Keratinocyte (primary cell): ENCODE results near the gene PCK1. TPM values are rescaled to one million over a fixed set of nuclear protein-coding genes. Genes with fewer than 3 reads are reported as not detected.

ENCODE experiments used
- DNase-seq: peaks from one replicate; pipeline ENCODE4 v3.0.0-alpha.2; 2011; ENCODE audit warnings: low read depth, missing footprints, low spot score
- FAIRE-seq: peaks from 2 replicates; lab custom pipeline; 2011; peaks lifted over from hg19 to GRCh38; lab: Jason Lieb, UNC
- H2AFZ ChIP-seq: 2 replicates; pipeline ENCODE4 v1.6.0; 2012; ENCODE audit warnings: low read length, control low read depth, inconsistent platforms; ENCODE audit not compliant: control insufficient read depth
- H3K27ac ChIP-seq: 2 replicates; pipeline ENCODE4 v1.5.1; 2011; ENCODE audit warnings: low read length; ENCODE audit not compliant: control insufficient read depth, insufficient read depth
- H3K27me3 ChIP-seq: 3 replicates; pipeline ENCODE4 v1.6.0; 2011; ENCODE audit warnings: low read length; ENCODE audit not compliant: control insufficient read depth, insufficient read depth; ENCODE audit errors: extremely low read depth
- H3K36me3 ChIP-seq, 2 experiments: 2 replicates in 1 of 2; 3 replicates in 1 of 2; pipeline ENCODE4 v1.5.1; 2011; ENCODE audit warnings: low read length in 2 of 2, mild to moderate bottlenecking in 1 of 2; ENCODE audit not compliant: control insufficient read depth in 2 of 2, insufficient read depth in 2 of 2; ENCODE audit errors: extremely low read depth in 1 of 2
- H3K4me1 ChIP-seq: 3 replicates; pipeline ENCODE4 v1.5.1; 2011; ENCODE audit warnings: low read length; ENCODE audit not compliant: control insufficient read depth, insufficient read depth; ENCODE audit errors: extremely low read depth
- H3K4me2 ChIP-seq: 3 replicates; pipeline ENCODE4 v1.6.0; 2011; ENCODE audit warnings: low read depth, low read length; ENCODE audit not compliant: control insufficient read depth, insufficient read depth; ENCODE audit errors: extremely low read depth
- H3K4me3 ChIP-seq, 3 experiments: fragments of 200-600 bp in 1 of 3; sonication (generic) in 1 of 3; 2 replicates in 2 of 3; 3 replicates in 1 of 3; pipeline ENCODE4 v1.5.1; 2011 to 2016; ENCODE audit warnings: low read length in 3 of 3, mild to moderate bottlenecking in 3 of 3, control low read depth in 2 of 3, inconsistent platforms in 1 of 3, low read depth in 1 of 3, mixed read lengths in 1 of 3, mixed run types in 1 of 3, moderate library complexity in 1 of 3; ENCODE audit not compliant: control insufficient read depth in 2 of 3, insufficient read depth in 2 of 3; ENCODE audit errors: extremely low read depth in 1 of 3
- H3K79me2 ChIP-seq: 2 replicates; pipeline ENCODE4 v1.6.0; 2012; ENCODE audit warnings: low read length; ENCODE audit not compliant: control insufficient read depth, insufficient read depth
- H3K9ac ChIP-seq: 3 replicates; pipeline ENCODE4 v1.6.0; 2011; ENCODE audit warnings: low read length; ENCODE audit not compliant: control insufficient read depth, insufficient read depth; ENCODE audit errors: extremely low read depth
- H3K9me1 ChIP-seq: 3 replicates; pipeline ENCODE4 v1.6.0; 2011; ENCODE audit warnings: low read length; ENCODE audit not compliant: control insufficient read depth, insufficient read depth; ENCODE audit errors: extremely low read depth
- H3K9me3 ChIP-seq: 2 replicates; pipeline ENCODE4 v1.5.1; 2012; ENCODE audit warnings: low read depth, low read length; ENCODE audit not compliant: control insufficient read depth
- H4K20me1 ChIP-seq: 3 replicates; pipeline ENCODE4 v1.6.0; 2011; ENCODE audit warnings: low read length; ENCODE audit not compliant: control insufficient read depth, insufficient read depth; ENCODE audit errors: extremely low read depth
- EZH2 ChIP-seq: IDR thresholded peaks from one replicate; pipeline ENCODE4 v1.6.1; 2012; ENCODE audit warnings: inconsistent platforms, mild to moderate bottlenecking, low read length, moderate library complexity
- dilution Hi-C: fragments of 300-500 bp; cut with MboI; formaldehyde crosslinking; loops from one replicate; pipeline ENCODE4 v1.7.0; 2020; ENCODE audit warnings: low sequenced_read_pairs; ENCODE audit not compliant: extremely low pct_ligation_motif_present
- polyA plus RNA-seq, 5 experiments: library from polyadenylated mRNA; depleted of rRNA in 3 of 5; stranded (reverse) in 3 of 5; stranded (forward) in 1 of 5; unstranded in 1 of 5; fragments of >200 nt; gene quantifications; 1 replicate in 1 of 5; 2 replicates in 3 of 5; 3 replicates in 1 of 5; pipeline versions ENCODE4 v1.2.1 to v1.2.3, GENCODE V29; 2011 to 2012; ENCODE audit warnings: missing spikeins in 2 of 5, low read depth in 1 of 5, low replicate concordance in 1 of 5
- TF ChIP-seq, protein P1 (sequence below), 3 experiments: IDR thresholded peaks in 1 of 3; conservative IDR thresholded peaks in 1 of 3; optimal IDR thresholded peaks in 1 of 3; 2 replicates in 2 of 3; 3 replicates in 1 of 3; pipeline versions ENCODE3 to v1.5.1; 2011; ENCODE audit warnings: low read length in 3 of 3, mild to moderate bottlenecking in 3 of 3, moderate library complexity in 2 of 3, control low read depth in 1 of 3, inconsistent platforms in 1 of 3; ENCODE audit not compliant: insufficient read depth in 2 of 3; ENCODE audit errors: extremely low read depth in 1 of 3

PCK1 gene
- polyA plus RNA-seq, 1 donor (not counting 4 experiments of a cell fraction or from before 2014, with no cell fraction given) = not detected

DNA sequence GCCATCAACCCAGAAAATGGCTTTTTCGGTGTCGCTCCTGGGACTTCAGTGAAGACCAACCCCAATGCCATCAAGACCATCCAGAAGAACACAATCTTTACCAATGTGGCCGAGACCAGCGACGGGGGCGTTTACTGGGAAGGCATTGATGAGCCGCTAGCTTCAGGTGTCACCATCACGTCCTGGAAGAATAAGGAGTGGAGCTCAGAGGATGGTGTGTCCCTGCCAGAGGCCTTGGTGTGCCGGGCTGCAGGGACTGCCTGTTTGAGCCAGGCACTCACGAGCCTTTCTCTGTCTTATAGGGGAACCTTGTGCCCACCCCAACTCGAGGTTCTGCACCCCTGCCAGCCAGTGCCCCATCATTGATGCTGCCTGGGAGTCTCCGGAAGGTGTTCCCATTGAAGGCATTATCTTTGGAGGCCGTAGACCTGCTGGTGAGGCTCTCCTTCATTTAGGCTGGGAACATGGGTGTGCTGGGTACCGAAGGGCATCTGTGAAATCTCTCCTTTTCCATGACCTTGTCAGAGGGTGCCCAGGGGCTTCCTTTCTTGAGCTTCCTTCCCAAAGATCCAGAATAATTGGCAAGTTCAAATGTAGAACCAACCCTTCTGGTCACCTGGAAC lies 3.4 kb downstream of the PCK1 start:
- H3K9me1 ChIP-seq = no peaks in the 10 kb centered on the region
- TF ChIP-seq EZH2 = no peak
- TF ChIP-seq, protein P1, sequence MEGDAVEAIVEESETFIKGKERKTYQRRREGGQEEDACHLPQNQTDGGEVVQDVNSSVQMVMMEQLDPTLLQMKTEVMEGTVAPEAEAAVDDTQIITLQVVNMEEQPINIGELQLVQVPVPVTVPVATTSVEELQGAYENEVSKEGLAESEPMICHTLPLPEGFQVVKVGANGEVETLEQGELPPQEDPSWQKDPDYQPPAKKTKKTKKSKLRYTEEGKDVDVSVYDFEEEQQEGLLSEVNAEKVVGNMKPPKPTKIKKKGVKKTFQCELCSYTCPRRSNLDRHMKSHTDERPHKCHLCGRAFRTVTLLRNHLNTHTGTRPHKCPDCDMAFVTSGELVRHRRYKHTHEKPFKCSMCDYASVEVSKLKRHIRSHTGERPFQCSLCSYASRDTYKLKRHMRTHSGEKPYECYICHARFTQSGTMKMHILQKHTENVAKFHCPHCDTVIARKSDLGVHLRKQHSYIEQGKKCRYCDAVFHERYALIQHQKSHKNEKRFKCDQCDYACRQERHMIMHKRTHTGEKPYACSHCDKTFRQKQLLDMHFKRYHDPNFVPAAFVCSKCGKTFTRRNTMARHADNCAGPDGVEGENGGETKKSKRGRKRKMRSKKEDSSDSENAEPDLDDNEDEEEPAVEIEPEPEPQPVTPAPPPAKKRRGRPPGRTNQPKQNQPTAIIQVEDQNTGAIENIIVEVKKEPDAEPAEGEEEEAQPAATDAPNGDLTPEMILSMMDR (optimal IDR thresholded peaks at IDR 0.05 in 1 of 3, IDR thresholded peaks at IDR 0.05 in 1 of 3, conservative IDR thresholded peaks at IDR 0.05 in 1 of 3; ENCODE audit: extremely low read depth in 1 of 3, insufficient read depth in 2 of 3, low read length in 3 of 3) = no peak
- no peak overlapping the region for H3K4me3 ChIP-seq
- no peaks in the 10 kb centered on the region for H3K79me2 ChIP-seq
- H3K9me3 ChIP-seq = no peaks in the 10 kb centered on the region
- H3K9ac ChIP-seq = no peak overlapping the region
- no peaks in the 10 kb centered on the region for H3K4me1 ChIP-seq
- peaks cover 58% of the 10 kb centered on the region for H3K27me3 ChIP-seq
- H3K27ac ChIP-seq = no peak overlapping the region
- no peaks in the 10 kb centered on the region for H3K36me3 ChIP-seq
- H4K20me1 ChIP-seq = no peaks in the 10 kb centered on the region
- no peak for DNase-seq
- no peak overlapping the region for H2AFZ ChIP-seq
- H3K4me2 ChIP-seq = no peak overlapping the region
- dilution Hi-C loops = no loop called here
- FAIRE-seq = no peak

DNA sequence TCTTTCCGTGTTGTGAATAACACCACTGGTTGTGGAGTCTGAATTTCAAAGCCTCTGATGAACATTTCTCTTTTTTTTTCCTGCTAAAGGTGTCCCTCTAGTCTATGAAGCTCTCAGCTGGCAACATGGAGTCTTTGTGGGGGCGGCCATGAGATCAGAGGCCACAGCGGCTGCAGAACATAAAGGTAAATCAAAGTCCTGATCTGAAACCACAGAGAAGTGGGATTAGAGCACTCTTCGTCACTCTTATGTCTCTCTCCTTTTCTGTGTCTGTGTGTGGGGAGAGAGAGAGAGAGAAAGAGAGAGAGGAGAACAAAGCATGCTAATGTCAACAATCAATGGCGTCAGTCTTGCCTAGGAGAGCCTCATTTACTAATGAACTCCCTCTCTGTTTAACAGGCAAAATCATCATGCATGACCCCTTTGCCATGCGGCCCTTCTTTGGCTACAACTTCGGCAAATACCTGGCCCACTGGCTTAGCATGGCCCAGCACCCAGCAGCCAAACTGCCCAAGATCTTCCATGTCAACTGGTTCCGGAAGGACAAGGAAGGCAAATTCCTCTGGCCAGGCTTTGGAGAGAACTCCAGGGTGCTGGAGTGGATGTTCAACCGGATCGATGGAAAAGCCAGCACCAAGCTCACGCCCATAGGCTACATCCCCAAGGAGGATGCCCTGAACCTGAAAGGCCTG lies 4.2 kb downstream of the PCK1 start:
- H3K9me3 ChIP-seq = no peaks in the 10 kb centered on the region
- H3K36me3 ChIP-seq = no peaks in the 10 kb centered on the region
- no peaks in the 10 kb centered on the region for H3K4me1 ChIP-seq
- TF ChIP-seq, protein P1 (optimal IDR thresholded peaks at IDR 0.05 in 1 of 3, IDR thresholded peaks at IDR 0.05 in 1 of 3, conservative IDR thresholded peaks at IDR 0.05 in 1 of 3; ENCODE audit: extremely low read depth in 1 of 3, insufficient read depth in 2 of 3, low read length in 3 of 3) = no peak
- TF ChIP-seq EZH2 = no peak
- no peak overlapping the region for H2AFZ ChIP-seq
- dilution Hi-C loops = no loop called here
- no peaks in the 10 kb centered on the region for H4K20me1 ChIP-seq
- no peaks in the 10 kb centered on the region for H3K79me2 ChIP-seq
- DNase-seq (no peak), FAIRE-seq (no peak)
- H3K4me3 ChIP-seq = no peak overlapping the region
- H3K27me3 ChIP-seq = peaks cover 51% of the 10 kb centered on the region
- H3K4me2 ChIP-seq = no peak overlapping the region
- no peak overlapping the region for H3K27ac ChIP-seq
- no peaks in the 10 kb centered on the region for H3K9me1 ChIP-seq
- no peak overlapping the region for H3K9ac ChIP-seq
